OCI-LY7 (cell line): ENCODE measurements around the gene DCC. TPM values are rescaled to one million over a fixed set of nuclear protein-coding genes. Genes with fewer than 3 reads are reported as not detected.

Experiments
- BruUV-seq: library from RNA; stranded (reverse); fragments of 400-500 nt; replicated peaks from 2 replicates; lab custom pipeline; 2021; lab: Mats Ljungman, UMichigan
- CTCF ChIA-PET: fragments of 300-600 bp; sonication (Branson Sonifier 250); formaldehyde crosslinking; loops from one replicate; lab custom pipeline; 2022; ENCODE audit warnings: antibody characterized with exemption; ENCODE audit not compliant: unreplicated experiment; lab: Charles Lee
- POLR2A ChIA-PET: fragments of 300-600 bp; sonication (Branson Sonifier 250); formaldehyde crosslinking; loops from one replicate; lab custom pipeline; 2022; ENCODE audit warnings: antibody characterized with exemption; lab: Charles Lee
- DNase-seq: peaks from one replicate; pipeline ENCODE4 v3.0.0-alpha.2; 2015; ENCODE audit warnings: low spot score
- H2AFZ ChIP-seq: fragments of 200-600 bp; sonication (generic), shearing (Covaris generic); 2 replicates; pipeline ENCODE4 v1.6.1; 2014; ENCODE audit warnings: mild to moderate bottlenecking, antibody characterized with exemption, low read length, moderate library complexity
- H3K27ac ChIP-seq: fragments of 200-600 bp; sonication (generic); 2 replicates; pipeline ENCODE4 v1.5.1; 2014; ENCODE audit warnings: mixed run types, low read depth, mild to moderate bottlenecking, moderate library complexity, low read length, inconsistent platforms; ENCODE audit not compliant: poor library complexity, severe bottlenecking
- H3K36me3 ChIP-seq: fragments of 200-600 bp; sonication (generic); 2 replicates; pipeline ENCODE4 v1.6.1; 2014; ENCODE audit warnings: mild to moderate bottlenecking, antibody characterized with exemption, low read length, moderate library complexity, mixed read lengths; ENCODE audit not compliant: insufficient read depth
- H3K4me1 ChIP-seq: fragments of 200-600 bp; sonication (generic); 2 replicates; pipeline ENCODE4 v1.5.1; 2014; ENCODE audit warnings: mild to moderate bottlenecking, low read length; ENCODE audit not compliant: insufficient read depth, poor library complexity, severe bottlenecking
- H3K4me2 ChIP-seq: fragments of 200-600 bp; sonication (generic); 2 replicates; pipeline ENCODE4 v1.6.1; 2014; ENCODE audit warnings: mild to moderate bottlenecking, low read length
- H3K4me3 ChIP-seq: fragments of 200-600 bp; sonication (generic); 2 replicates; pipeline ENCODE4 v1.5.1; 2014; ENCODE audit warnings: mild to moderate bottlenecking, low read depth, low read length; ENCODE audit not compliant: poor library complexity, severe bottlenecking
- H3K79me2 ChIP-seq: fragments of 200-600 bp; sonication (generic); 2 replicates; pipeline ENCODE4 v1.6.1; 2016; ENCODE audit warnings: low read depth, mild to moderate bottlenecking, low read length, moderate library complexity, mixed read lengths; ENCODE audit not compliant: insufficient read depth
- H3K9me2 ChIP-seq: fragments of 200-600 bp; sonication (generic); 2 replicates; pipeline ENCODE4 v1.6.1; 2016; ENCODE audit warnings: mild to moderate bottlenecking, low read length, mixed read lengths; ENCODE audit not compliant: insufficient read depth
- H3K9me3 ChIP-seq: fragments of 200-600 bp; sonication (generic); 2 replicates; pipeline ENCODE4 v1.6.1; 2014; ENCODE audit warnings: mild to moderate bottlenecking, mixed run types, low read length, mixed read lengths
- H4K20me1 ChIP-seq: fragments of 200-600 bp; sonication (generic); 2 replicates; pipeline ENCODE4 v1.6.1; 2014; ENCODE audit warnings: mild to moderate bottlenecking, antibody characterized with exemption, low read length, moderate library complexity, mixed read lengths; ENCODE audit not compliant: insufficient read depth
- CTCF ChIP-seq: fragments of 200-600 bp; sonication (generic); conservative IDR thresholded peaks from 2 replicates; pipeline ENCODE4 v1.5.1; 2014; ENCODE audit warnings: mild to moderate bottlenecking, antibody characterized with exemption, low read length, moderate library complexity, mixed read lengths
- EZH2phosphoT487 ChIP-seq: fragments of 200-600 bp; sonication (generic); IDR thresholded peaks from 2 replicates; pipeline ENCODE4 v1.6.1; 2018; ENCODE audit warnings: low read depth, borderline replicate concordance, mild to moderate bottlenecking, mixed run types, antibody characterized with exemption, low read length, moderate library complexity, mixed read lengths
- intact Hi-C: fragments of 100-400 bp; cut with micrococcal nuclease; formaldehyde crosslinking; loops from one replicate; pipeline ENCODE4 v1.10.0; 2022; ENCODE audit not compliant: unreplicated experiment
- total RNA-seq, 2 experiments: library from RNA; depleted of rRNA in 1 of 2; stranded (reverse); fragments of >200 nt in 1 of 2; shearing (Covaris generic) in 1 of 2; gene quantifications; 2 replicates each; pipeline ENCODE4 v1.2.3, GENCODE V29; 2014 to 2022

Gene DCC
- total RNA-seq, 2 experiments from 2014 or later, result not detected

DNA sequence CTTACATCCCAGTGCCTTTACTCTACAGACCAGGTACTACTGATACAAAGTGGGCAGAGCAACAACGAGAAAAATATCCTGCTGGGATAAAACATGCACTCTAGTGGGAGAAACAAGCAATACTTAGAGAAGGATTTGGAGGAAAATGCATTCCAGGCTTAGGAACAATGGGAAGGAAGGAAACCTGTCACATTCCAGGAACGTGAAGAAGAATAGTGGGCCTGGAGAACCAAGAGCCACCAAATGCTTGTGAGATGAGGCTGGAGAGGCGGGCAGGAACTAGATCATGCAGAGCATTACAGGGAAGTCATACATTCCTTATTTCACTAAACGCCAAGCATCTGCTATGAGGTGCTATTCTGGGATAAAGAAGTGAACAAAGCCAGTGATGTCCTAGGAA is 342.3 kb downstream of the DCC start:
- H3K4me3 ChIP-seq, result no peak overlapping the region
- no peak for DNase-seq
- intact Hi-C loops, result no loop called here
- H3K79me2 ChIP-seq, result no peaks in the 10 kb centered on the region
- no peaks in the 10 kb centered on the region for H3K36me3 ChIP-seq
- POLR2A ChIA-PET, result no interaction called here
- no peak overlapping the region for H3K4me2 ChIP-seq
- no peak overlapping the region for H2AFZ ChIP-seq
- no peaks in the 10 kb centered on the region for H4K20me1 ChIP-seq
- H3K27ac ChIP-seq, result no peak overlapping the region
- no peaks in the 10 kb centered on the region for H3K4me1 ChIP-seq
- H3K9me3 ChIP-seq, result no peaks in the 10 kb centered on the region
- CTCF ChIA-PET, result no interaction called here
- H3K9me2 ChIP-seq, result no peaks in the 10 kb centered on the region
- BruUV-seq, result no TSS peak
- TF ChIP-seq EZH2phosphoT487 (no peak), CTCF (no peak)

- intact Hi-C loops, result no loop called here
- H3K9me2 ChIP-seq, result no peaks in the 10 kb centered on the region
- no peaks in the 10 kb centered on the region for H3K9me3 ChIP-seq
- H3K36me3 ChIP-seq, result no peaks in the 10 kb centered on the region
- no TSS peak for BruUV-seq
- H3K79me2 ChIP-seq, result no peaks in the 10 kb centered on the region
- H3K27ac ChIP-seq, result no peak overlapping the region
- H3K4me2 ChIP-seq, result no peak overlapping the region
- DNase-seq, result no peak
- no peaks in the 10 kb centered on the region for H3K4me1 ChIP-seq
- ChIA-PET POLR2A (no interaction called here), CTCF (no interaction called here)
- TF ChIP-seq EZH2phosphoT487 (no peak), CTCF (no peak)
- no peak overlapping the region for H3K4me3 ChIP-seq
- H2AFZ ChIP-seq, result no peak overlapping the region
- no peaks in the 10 kb centered on the region for H4K20me1 ChIP-seq
These were observed 345.3 kb downstream of the DCC start for GRCh38 chr18:52685316-52685715.

GRCh38 chr18:52691841-52692240 is 351.8 kb downstream of the DCC start:
- no peaks in the 10 kb centered on the region for H3K36me3 ChIP-seq
- H3K79me2 ChIP-seq, result no peaks in the 10 kb centered on the region
- H3K9me3 ChIP-seq, result no peaks in the 10 kb centered on the region
- no TSS peak for BruUV-seq
- H3K4me2 ChIP-seq, result no peak overlapping the region
- H3K4me1 ChIP-seq, result no peaks in the 10 kb centered on the region
- no peaks in the 10 kb centered on the region for H3K9me2 ChIP-seq
- no peak for TF ChIP-seq EZH2phosphoT487
- TF ChIP-seq CTCF, result no peak
- ChIA-PET CTCF (no interaction called here), POLR2A (no interaction called here)
- H3K27ac ChIP-seq, result no peak overlapping the region
- DNase-seq, result no peak
- no peak overlapping the region for H2AFZ ChIP-seq
- intact Hi-C loops, result no loop called here
- no peak overlapping the region for H3K4me3 ChIP-seq
- no peaks in the 10 kb centered on the region for H4K20me1 ChIP-seq
